ENCODE results near the gene PTGDS. TPM values are rescaled to one million over a fixed set of nuclear protein-coding genes. Genes with fewer than 3 reads are reported as not detected.
A peak's percentile ranks its signal among the peaks of the same experiment; 100 is the strongest.

The PTGDS gene
- total RNA-seq, 4 donors from 2014 or later = 1.2 to 21.5 (median 7.8) TPM

DNA sequence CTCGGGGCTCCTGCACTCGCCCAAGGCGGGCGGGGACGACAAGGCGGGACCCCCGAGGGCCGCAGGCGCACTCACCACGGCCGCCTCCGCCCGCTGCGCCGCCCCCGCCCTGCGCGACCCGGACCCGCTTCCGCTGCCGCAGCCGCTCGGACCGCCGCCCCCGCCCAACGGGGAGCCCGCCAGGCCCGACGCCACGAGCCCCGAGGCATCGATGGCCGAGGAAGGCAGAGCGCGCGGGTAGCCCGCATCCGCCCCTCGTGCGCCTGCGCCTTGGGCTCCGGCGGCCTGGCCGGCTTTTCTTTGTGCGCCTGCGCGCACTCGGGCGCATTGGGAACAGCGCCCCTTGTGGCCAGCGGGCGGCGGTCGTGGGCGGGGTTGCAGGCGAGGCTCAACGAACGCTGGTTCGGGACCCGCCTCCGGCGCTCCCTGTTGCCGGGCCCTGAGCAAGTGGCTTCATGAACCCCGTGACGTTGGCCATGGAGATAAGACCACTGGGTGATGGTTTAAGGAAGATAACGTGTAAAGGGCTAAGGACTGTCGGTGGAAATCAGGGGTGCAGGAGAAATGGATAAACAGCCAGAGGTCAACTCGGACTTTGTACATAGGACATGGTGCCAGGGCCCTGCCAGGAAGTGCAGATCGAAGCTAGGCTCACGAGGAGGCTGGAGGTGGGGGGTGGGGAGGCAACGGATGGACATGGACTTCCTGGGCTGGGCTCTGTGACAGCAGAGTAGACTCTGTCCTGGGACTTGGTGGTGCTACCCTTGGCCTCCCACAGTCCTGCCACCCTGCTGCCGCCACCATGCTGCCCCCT is 32.6 kb upstream of the PTGDS start, which contains the start of the genes C8G and FBXW5:
TSS of gene C8G (plus strand) at position 725 of the 814 bp plus-strand sequence. CDS start at position 803, 78 bp downstream.
TSS of gene FBXW5 (minus strand) at position 220 of the 814 bp plus-strand sequence. CDS start 655 bp downstream, outside the sequence.
- H3K27ac ChIP-seq = peak within 1 kb of the TSS; percentile 91 to 98 (median 96)
- no peaks in the 10 kb centered on the region for H3K9me3 ChIP-seq
- peak; percentile 87 to 97 (median 97) for DNase-seq
- TF ChIP-seq POLR2A (IDR thresholded peaks at IDR 0.05) = peak in 1 of 2 donors; percentile 90
- TF ChIP-seq, protein P1, sequence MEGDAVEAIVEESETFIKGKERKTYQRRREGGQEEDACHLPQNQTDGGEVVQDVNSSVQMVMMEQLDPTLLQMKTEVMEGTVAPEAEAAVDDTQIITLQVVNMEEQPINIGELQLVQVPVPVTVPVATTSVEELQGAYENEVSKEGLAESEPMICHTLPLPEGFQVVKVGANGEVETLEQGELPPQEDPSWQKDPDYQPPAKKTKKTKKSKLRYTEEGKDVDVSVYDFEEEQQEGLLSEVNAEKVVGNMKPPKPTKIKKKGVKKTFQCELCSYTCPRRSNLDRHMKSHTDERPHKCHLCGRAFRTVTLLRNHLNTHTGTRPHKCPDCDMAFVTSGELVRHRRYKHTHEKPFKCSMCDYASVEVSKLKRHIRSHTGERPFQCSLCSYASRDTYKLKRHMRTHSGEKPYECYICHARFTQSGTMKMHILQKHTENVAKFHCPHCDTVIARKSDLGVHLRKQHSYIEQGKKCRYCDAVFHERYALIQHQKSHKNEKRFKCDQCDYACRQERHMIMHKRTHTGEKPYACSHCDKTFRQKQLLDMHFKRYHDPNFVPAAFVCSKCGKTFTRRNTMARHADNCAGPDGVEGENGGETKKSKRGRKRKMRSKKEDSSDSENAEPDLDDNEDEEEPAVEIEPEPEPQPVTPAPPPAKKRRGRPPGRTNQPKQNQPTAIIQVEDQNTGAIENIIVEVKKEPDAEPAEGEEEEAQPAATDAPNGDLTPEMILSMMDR (IDR thresholded peaks at IDR 0.05) = peak; percentile 99 to 100 (median 100)
- H3K4me3 ChIP-seq = peak within 1 kb of the TSS; percentile 83 to 100 (median 94)
- peaks cover 0 to 34% (median 10%) of the 10 kb centered on the region in 4 donors for H3K4me1 ChIP-seq
- peaks cover 0 to 35% (median 0%) of the 10 kb centered on the region in 3 donors for H3K36me3 ChIP-seq
- no peaks in the 10 kb centered on the region for H3K27me3 ChIP-seq

DNA sequence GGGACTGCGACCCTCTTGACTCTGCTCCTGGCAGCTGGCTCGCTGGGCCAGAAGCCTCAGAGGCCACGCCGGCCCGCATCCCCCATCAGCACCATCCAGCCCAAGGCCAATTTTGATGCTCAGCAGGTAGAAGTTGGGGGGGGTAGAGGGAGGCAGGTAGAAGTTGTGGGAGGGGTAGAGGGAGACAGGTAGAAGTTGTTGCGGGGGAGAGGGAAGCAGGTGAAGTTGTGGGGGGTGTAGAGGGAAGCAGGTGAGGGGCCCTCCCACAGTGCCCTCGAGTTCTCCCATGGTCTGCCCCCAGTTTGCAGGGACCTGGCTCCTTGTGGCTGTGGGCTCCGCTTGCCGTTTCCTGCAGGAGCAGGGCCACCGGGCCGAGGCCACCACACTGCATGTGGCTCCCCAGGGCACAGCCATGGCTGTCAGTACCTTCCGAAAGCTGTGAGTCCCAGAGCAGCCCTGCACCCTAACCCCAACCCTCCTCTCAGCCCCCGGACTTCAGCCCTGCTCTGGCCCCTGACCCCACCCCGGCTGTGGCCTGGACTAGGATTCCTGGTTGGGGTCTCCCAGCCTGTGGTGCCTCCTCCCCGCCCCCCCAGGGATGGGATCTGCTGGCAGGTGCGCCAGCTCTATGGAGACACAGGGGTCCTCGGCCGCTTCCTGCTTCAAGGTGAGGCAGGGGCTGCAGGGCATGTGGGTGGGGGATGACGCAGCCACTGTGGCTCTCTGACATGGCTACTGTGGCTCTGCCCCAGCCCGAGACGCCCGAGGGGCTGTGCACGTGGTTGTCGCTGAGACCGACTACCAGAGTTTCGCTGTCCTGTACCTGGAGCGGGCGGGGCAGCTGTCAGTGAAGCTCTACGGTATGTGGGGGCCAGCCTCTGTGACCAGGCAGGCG is 31.7 kb upstream of the PTGDS start:
- H3K36me3 ChIP-seq = peaks cover 0 to 26% (median 0%) of the 10 kb centered on the region in 3 donors
- H3K9me3 ChIP-seq = no peaks in the 10 kb centered on the region
- TF ChIP-seq, protein P1 (IDR thresholded peaks at IDR 0.05) = no peak
- no peak for TF ChIP-seq POLR2A (IDR thresholded peaks at IDR 0.05)
- H3K27me3 ChIP-seq = no peaks in the 10 kb centered on the region
- H3K4me1 ChIP-seq = peaks cover 0 to 39% (median 11%) of the 10 kb centered on the region in 4 donors
- peak overlapping the region in 2 of 4 donors; percentile 48 to 94 for H3K27ac ChIP-seq
- no peak for DNase-seq
- peak overlapping the region in 2 of 4 donors; percentile 23 to 83 for H3K4me3 ChIP-seq

DNA sequence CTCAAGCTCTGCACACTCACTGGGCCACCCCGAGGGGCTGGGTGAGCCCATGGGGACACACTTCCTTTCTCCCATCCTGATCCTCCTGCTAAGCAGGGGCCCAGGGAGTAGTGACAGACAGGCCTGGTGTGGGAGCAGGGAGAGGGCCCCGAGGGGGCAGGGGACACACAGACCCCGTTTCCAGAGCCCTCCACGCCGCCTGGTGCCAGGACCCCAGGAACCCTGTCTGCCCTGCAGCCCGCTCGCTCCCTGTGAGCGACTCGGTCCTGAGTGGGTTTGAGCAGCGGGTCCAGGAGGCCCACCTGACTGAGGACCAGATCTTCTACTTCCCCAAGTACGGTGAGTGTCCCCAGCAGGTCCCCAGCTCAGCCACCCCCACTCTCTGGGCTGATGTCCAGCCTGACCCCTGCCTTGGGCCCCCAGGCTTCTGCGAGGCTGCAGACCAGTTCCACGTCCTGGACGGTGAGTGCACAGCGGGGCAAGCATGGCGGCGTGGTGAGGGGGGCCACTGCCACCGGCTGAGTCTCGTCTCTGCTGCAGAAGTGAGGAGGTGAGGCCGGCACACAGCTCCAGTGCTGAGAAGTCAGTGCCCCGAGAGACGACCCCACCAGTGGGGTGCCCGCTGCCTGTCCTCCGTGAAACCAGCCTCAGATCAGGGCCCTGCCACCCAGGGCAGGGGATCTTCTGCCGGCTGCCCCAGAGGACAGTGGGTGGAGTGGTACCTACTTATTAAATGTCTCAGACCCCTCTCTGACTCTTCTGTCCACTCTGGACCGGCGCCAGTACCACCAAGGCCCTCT is 30.9 kb upstream of the PTGDS start:
- Histone ChIP-seq H3K4me3 (peak overlapping the region in 2 of 4 donors; percentile 23 to 83), H3K36me3 (peaks cover 0 to 18% (median 0%) of the 10 kb centered on the region in 3 donors), H3K27me3 (no peaks in the 10 kb centered on the region), H3K4me1 (peaks cover 0 to 42% (median 11%) of the 10 kb centered on the region in 4 donors), H3K9me3 (no peaks in the 10 kb centered on the region), H3K27ac (no peak overlapping the region)
- DNase-seq = no peak
- TF ChIP-seq, protein P1 (IDR thresholded peaks at IDR 0.05) = no peak
- TF ChIP-seq POLR2A (IDR thresholded peaks at IDR 0.05) = no peak

DNA sequence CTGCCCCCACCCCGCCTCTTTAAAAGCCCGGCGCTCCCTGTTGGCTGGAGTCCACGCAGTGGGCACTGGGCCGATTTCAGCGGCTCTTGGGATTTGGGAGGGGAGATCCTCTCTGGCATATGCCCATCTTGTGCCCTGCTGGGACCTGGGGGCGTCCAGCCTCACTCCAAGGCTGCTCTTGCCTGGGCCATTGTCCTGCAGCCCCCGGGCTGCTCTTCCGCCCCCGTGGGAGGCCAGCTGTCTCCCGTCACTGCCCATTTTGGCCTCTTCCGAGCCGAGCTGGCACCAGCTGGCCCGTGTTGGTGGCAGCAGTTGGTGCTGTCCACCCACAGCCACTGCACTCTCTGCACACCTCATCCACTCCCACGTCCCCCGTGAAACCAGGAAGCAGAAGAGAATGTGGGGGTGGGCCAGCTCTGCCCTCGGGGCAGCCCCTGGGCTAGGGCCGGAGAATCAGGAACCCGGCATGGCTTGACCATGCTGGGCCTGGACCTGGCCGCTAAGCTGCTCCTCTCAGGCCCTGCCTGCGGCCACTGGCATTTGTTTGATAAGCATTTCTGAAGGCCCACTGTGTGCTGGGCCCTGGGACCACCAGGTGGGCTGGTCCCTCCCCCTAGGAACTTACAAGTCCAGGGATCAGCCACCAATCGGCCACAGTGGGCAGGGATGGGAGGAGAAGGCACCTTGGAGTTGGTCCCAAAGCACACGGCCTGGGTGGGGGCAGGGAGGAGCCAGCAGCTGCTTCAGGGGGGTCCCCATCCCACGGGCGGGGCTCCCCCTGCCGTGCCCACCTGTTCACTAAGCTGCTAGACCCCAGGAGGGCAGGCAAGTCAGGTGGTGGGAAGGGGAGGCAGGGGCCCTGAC is 30.0 kb upstream of the PTGDS start:
- no peak for TF ChIP-seq POLR2A (IDR thresholded peaks at IDR 0.05)
- TF ChIP-seq, protein P1 (IDR thresholded peaks at IDR 0.05) = no peak
- no peak for DNase-seq
- H3K27ac ChIP-seq = peak overlapping the region in 2 of 4 donors; percentile 66 to 94
- H3K36me3 ChIP-seq = peaks cover 0 to 9% (median 0%) of the 10 kb centered on the region in 3 donors
- no peak overlapping the region for H3K4me3 ChIP-seq
- peaks cover 0 to 41% (median 11%) of the 10 kb centered on the region in 4 donors for H3K4me1 ChIP-seq
- H3K27me3 ChIP-seq = no peaks in the 10 kb centered on the region
- no peaks in the 10 kb centered on the region for H3K9me3 ChIP-seq
